ENCODE data around the gene CFI.

The CFI gene

DNA sequence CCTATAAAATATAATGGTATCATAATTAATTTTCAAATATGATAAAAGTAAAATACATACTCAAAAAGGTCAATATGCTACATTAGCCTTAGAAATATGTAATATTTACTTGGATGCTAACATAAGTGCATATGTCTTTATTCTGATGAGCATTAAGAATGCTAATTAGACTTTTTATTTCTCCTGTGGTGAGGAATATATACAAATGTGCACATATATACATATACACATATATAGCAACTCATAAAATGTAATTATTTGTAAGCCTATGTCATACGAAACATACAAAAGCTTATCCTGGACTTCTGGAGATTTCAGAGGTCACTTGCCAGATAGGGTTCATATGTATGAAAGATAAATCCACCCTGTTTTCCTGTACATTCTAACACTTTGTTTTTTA, 83.0 kb downstream of the CFI start:
- no peak overlapping the region for H3K4me2 ChIP-seq (ENCODE audit: low read depth, low read length, poor library complexity, severe bottlenecking)
- no peaks in the 10 kb centered on the region for H3K4me1 ChIP-seq (ENCODE audit: insufficient read depth, low read length, poor library complexity, severe bottlenecking)
- H3K9me2 ChIP-seq (replicated peaks; ENCODE audit: low read depth, low read length) = no peaks in the 10 kb centered on the region
- H3K9me3 ChIP-seq (ENCODE audit: insufficient read depth, low read depth, low read length) = no peaks in the 10 kb centered on the region
- no peaks in the 10 kb centered on the region for H3K79me2 ChIP-seq (ENCODE audit: insufficient read depth, low read length)
- no peak overlapping the region for H2AFZ ChIP-seq (ENCODE audit: low read length)
- no peaks in the 10 kb centered on the region for H4K20me1 ChIP-seq (ENCODE audit: insufficient read depth, low read length, poor library complexity, severe bottlenecking)
- H3K36me3 ChIP-seq (ENCODE audit: insufficient read depth, low read length) = peaks cover 24% of the 10 kb centered on the region; the same call in 1 of the 2 replicates
- no peaks in the 10 kb centered on the region for H3K27me3 ChIP-seq (ENCODE audit: insufficient read depth, low read length, poor library complexity, severe bottlenecking)
- TF ChIP-seq EZH2phosphoT487 (IDR thresholded peaks at IDR 0.05; ENCODE audit: borderline replicate concordance) = no peak
- TF ChIP-seq, protein P1, sequence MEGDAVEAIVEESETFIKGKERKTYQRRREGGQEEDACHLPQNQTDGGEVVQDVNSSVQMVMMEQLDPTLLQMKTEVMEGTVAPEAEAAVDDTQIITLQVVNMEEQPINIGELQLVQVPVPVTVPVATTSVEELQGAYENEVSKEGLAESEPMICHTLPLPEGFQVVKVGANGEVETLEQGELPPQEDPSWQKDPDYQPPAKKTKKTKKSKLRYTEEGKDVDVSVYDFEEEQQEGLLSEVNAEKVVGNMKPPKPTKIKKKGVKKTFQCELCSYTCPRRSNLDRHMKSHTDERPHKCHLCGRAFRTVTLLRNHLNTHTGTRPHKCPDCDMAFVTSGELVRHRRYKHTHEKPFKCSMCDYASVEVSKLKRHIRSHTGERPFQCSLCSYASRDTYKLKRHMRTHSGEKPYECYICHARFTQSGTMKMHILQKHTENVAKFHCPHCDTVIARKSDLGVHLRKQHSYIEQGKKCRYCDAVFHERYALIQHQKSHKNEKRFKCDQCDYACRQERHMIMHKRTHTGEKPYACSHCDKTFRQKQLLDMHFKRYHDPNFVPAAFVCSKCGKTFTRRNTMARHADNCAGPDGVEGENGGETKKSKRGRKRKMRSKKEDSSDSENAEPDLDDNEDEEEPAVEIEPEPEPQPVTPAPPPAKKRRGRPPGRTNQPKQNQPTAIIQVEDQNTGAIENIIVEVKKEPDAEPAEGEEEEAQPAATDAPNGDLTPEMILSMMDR (conservative IDR thresholded peaks at IDR 0.05; ENCODE audit: low read length) = no peak
- no peak overlapping the region for H3K9ac ChIP-seq (ENCODE audit: low read depth, low read length, poor library complexity, severe bottlenecking)
- H3F3A ChIP-seq (ENCODE audit: low read depth) = no peaks in the 10 kb centered on the region
- no peak overlapping the region for H3K4me3 ChIP-seq (ENCODE audit: low read length, poor library complexity, severe bottlenecking)

DNA sequence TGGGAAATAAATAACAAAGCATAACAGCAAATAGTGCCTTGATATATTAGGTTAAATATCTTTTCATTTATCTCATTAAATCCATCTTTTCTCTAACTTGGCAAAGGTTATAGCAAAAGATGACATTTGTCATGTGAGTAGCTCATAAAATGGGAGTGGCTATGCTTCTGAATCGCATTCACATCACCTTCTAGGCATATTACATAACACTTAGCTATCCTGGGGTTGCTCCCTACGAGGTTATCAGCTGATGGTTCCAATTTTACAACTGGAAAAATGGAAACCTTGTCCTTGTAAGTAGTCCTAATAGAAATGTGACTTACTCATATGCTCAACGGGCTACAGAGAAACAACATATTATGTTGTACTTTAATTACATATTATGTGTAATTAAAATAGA, 88.3 kb downstream of the CFI start:
- H3K4me1 ChIP-seq (ENCODE audit: insufficient read depth, low read length, poor library complexity, severe bottlenecking) = no peaks in the 10 kb centered on the region
- no peaks in the 10 kb centered on the region for H3K27me3 ChIP-seq (ENCODE audit: insufficient read depth, low read length, poor library complexity, severe bottlenecking)
- no peaks in the 10 kb centered on the region for H4K20me1 ChIP-seq (ENCODE audit: insufficient read depth, low read length, poor library complexity, severe bottlenecking)
- no peaks in the 10 kb centered on the region for H3F3A ChIP-seq (ENCODE audit: low read depth)
- no peaks in the 10 kb centered on the region for H3K79me2 ChIP-seq (ENCODE audit: insufficient read depth, low read length)
- H3K9me3 ChIP-seq (ENCODE audit: insufficient read depth, low read depth, low read length) = no peaks in the 10 kb centered on the region
- TF ChIP-seq, protein P1 (conservative IDR thresholded peaks at IDR 0.05; ENCODE audit: low read length) = no peak
- TF ChIP-seq EZH2phosphoT487 (IDR thresholded peaks at IDR 0.05; ENCODE audit: borderline replicate concordance) = no peak
- peaks cover 28% of the 10 kb centered on the region; the same call in 1 of the 2 replicates for H3K36me3 ChIP-seq (ENCODE audit: insufficient read depth, low read length)
- H3K4me2 ChIP-seq (ENCODE audit: low read depth, low read length, poor library complexity, severe bottlenecking) = no peak overlapping the region
- no peaks in the 10 kb centered on the region for H3K9me2 ChIP-seq (replicated peaks; ENCODE audit: low read depth, low read length)
- no peak overlapping the region for H3K4me3 ChIP-seq (ENCODE audit: low read length, poor library complexity, severe bottlenecking)
- H2AFZ ChIP-seq (ENCODE audit: low read length) = no peak overlapping the region
- no peak overlapping the region for H3K9ac ChIP-seq (ENCODE audit: low read depth, low read length, poor library complexity, severe bottlenecking)

DNA sequence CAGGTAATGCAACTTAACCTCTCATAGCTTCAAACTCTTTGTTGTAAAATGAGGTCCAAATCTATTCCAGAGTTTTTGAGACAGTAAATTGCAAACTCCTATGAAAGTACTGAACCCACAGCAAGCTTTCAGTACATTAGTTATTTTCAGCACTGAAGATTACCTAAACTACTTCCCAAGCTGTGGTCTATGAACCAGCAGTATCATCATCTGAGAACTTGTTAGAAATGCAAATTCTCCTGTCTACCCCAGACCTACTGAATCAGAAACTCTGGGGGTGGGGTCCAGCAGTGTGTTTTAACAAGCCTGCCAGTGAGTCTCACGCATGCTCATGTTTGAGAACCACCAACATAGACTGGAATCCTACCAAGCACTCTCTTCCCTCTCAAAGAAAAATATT, 92.8 kb downstream of the CFI start:
- no peak overlapping the region for H2AFZ ChIP-seq (ENCODE audit: low read length)
- H3K36me3 ChIP-seq (ENCODE audit: insufficient read depth, low read length) = peaks cover 6% of the 10 kb centered on the region; the same call in 1 of the 2 replicates
- no peaks in the 10 kb centered on the region for H3K9me2 ChIP-seq (replicated peaks; ENCODE audit: low read depth, low read length)
- H3K79me2 ChIP-seq (ENCODE audit: insufficient read depth, low read length) = no peaks in the 10 kb centered on the region
- H4K20me1 ChIP-seq (ENCODE audit: insufficient read depth, low read length, poor library complexity, severe bottlenecking) = no peaks in the 10 kb centered on the region
- H3K4me2 ChIP-seq (ENCODE audit: low read depth, low read length, poor library complexity, severe bottlenecking) = no peak overlapping the region
- H3K9me3 ChIP-seq (ENCODE audit: insufficient read depth, low read depth, low read length) = no peaks in the 10 kb centered on the region
- no peaks in the 10 kb centered on the region for H3K27me3 ChIP-seq (ENCODE audit: insufficient read depth, low read length, poor library complexity, severe bottlenecking)
- TF ChIP-seq, protein P1 (conservative IDR thresholded peaks at IDR 0.05; ENCODE audit: low read length) = no peak
- no peak for TF ChIP-seq EZH2phosphoT487 (IDR thresholded peaks at IDR 0.05; ENCODE audit: borderline replicate concordance)
- H3K9ac ChIP-seq (ENCODE audit: low read depth, low read length, poor library complexity, severe bottlenecking) = no peak overlapping the region
- no peak overlapping the region for H3K4me3 ChIP-seq (ENCODE audit: low read length, poor library complexity, severe bottlenecking)
- no peaks in the 10 kb centered on the region for H3F3A ChIP-seq (ENCODE audit: low read depth)
- peaks cover 3% of the 10 kb centered on the region for H3K4me1 ChIP-seq (ENCODE audit: insufficient read depth, low read length, poor library complexity, severe bottlenecking)

All from Loucy (cell line).